ENCODE measurements around the gene GGTLC2.
"Not testable (repeated sequence)": the region's sequence is repeated elsewhere in the genome, so short reads cannot be mapped to it uniquely, and the experiment has no call there.

GGTLC2 gene

DNA sequence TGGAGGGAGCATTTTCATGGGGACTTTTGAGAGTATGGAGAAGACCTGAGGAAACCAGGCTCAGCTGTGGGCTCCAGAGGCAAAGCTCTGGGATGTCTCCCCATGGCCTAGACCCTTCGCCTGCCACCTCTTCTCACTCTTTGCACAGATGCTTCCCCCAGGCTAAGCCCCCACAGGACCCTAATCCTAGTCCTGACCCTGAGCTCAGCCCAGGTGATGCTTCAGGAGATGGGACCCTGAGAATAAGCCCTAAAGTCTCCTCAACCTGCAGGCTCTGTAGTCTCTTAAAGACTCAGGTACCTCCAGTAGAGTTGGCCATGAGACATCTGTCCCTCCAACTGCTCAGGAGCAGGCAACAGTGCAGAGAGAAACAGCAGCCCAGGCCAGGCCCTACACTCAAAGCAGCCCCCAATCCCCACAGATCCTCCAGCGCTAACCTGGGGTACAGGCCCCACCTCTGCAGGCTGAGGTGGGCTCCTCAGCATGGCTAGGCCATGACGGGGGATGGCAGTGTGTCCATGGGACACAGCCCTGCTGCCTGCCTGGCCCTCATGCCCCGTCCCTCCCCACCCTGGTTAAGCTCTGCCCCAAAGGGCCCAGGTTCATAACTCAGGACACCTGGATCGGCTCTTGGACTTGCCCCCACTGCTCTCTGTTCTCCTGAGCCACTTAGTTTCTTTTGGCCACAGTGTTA, 39.4 kb downstream of the GGTLC2 start:
- Histone ChIP-seq H3K36me3 (ENCODE audit: control insufficient read depth, insufficient read depth, low read length) (no peaks in the 10 kb centered on the region), H3K4me1 (ENCODE audit: control insufficient read depth, insufficient read depth, low read length, poor library complexity, severe bottlenecking) (no peaks in the 10 kb centered on the region), H3K9me3 (ENCODE audit: control insufficient read depth, low read length) (no peaks in the 10 kb centered on the region), H3K27ac (ENCODE audit: low read depth, low read length, severe bottlenecking) (no peak overlapping the region), H3K4me3 (ENCODE audit: extremely low read depth, insufficient read depth, low read length, poor library complexity, severe bottlenecking) (no peak overlapping the region)
- WGBS, 2 experiments (ENCODE audit: insufficient coverage in 2 of 2): 84 to 86% methylated on average over 5 of the region's 5 CpGs

DNA sequence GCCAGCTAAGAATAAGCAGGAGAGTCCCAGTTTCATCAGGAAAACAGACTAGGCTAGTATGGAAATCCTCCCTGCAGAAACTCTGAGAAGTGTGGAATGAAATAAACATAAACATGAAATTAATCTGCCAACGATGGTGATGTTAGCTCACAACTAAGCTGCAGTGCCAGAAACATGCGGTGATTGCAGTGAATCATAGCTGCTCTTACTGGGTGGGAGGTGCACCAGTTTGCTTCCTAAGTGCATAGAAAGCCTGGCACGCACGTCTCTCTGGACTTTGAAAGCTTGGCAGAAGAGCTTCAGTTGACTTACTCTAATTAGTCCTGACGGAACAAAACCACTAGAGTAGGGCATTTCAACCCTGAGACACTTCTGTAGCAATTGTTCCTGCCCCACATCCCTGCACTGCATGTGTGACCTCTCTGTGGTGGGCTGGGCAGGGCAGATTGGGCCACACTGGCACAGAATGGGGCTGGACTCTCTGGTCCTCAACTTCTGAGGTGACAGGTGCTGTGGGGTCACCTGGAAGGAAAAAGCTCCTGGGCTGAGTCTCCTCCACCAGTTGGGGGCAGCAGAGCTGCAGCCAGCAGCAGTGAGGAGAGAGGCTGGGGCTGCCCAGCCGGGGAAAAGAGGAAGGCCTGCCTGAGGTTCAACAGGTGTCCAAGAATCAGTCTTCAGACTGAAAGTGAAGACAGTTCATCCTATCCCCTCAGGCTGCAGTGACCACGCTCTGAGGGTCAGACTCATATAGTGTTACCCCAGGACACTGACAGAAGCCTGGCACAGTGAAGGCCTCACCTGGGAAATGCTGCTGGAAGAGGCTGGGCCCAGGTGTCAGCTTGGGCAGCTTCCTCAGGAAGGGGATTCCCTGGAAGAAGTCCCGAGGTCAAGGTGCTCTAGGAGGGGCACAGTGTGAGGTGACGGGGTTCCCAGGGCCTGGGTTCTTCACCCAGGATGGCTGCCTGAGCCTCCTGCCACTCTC, 40.5 kb downstream of the GGTLC2 start:
- H3K4me1 ChIP-seq (ENCODE audit: control insufficient read depth, insufficient read depth, low read length, poor library complexity, severe bottlenecking): no peaks in the 10 kb centered on the region
- H3K9me3 ChIP-seq (ENCODE audit: control insufficient read depth, low read length): no peaks in the 10 kb centered on the region
- H3K4me3 ChIP-seq (ENCODE audit: extremely low read depth, insufficient read depth, low read length, poor library complexity, severe bottlenecking): no peak overlapping the region
- no peak overlapping the region for H3K27ac ChIP-seq (ENCODE audit: low read depth, low read length, severe bottlenecking)
- 69 to 76% methylated on average over 7 to 8 of the region's 9 CpGs for WGBS, 2 experiments (ENCODE audit: insufficient coverage in 2 of 2)
- H3K36me3 ChIP-seq (ENCODE audit: control insufficient read depth, insufficient read depth, low read length): no peaks in the 10 kb centered on the region

DNA sequence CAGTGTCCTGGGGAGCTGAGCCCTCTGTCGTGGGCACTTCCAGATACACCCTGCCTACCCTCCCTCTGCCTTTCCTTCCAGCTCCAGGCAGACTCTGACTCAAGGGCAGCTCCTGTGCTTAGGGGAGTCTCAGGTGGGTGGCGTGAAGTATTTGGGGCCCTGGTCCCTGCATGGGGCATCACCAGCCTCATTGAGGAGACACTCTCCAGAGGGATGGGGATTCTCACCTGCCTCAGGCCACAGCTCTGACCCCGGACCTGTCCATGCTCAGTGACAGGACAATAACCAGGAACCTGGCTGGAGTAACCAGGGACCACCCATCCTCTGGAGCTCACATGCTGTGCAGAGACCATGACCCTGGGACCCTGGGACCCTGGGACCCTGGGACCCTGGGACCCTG, 41.2 kb downstream of the GGTLC2 start:
- H3K36me3 ChIP-seq (ENCODE audit: control insufficient read depth, insufficient read depth, low read length): no peaks in the 10 kb centered on the region
- WGBS, 2 experiments (ENCODE audit: insufficient coverage in 2 of 2): 85 to 86% methylated on average over 2 to 3 of the region's 3 CpGs

GRCh38 chr22:22686202-22687115, 42.0 kb downstream of the GGTLC2 start:
- not testable (repeated sequence) for H3K9me3 ChIP-seq (ENCODE audit: control insufficient read depth, low read length); H3K36me3 ChIP-seq (ENCODE audit: control insufficient read depth, insufficient read depth, low read length); H3K4me1 ChIP-seq (ENCODE audit: control insufficient read depth, insufficient read depth, low read length, poor library complexity, severe bottlenecking); H3K4me3 ChIP-seq (ENCODE audit: extremely low read depth, insufficient read depth, low read length, poor library complexity, severe bottlenecking); H3K27ac ChIP-seq (ENCODE audit: low read depth, low read length, severe bottlenecking)
- WGBS, 2 experiments (ENCODE audit: insufficient coverage in 2 of 2): 81 to 93% methylated on average over 6 to 7 of the region's 8 CpGs

More for the DNA sequence above, 41.2 kb downstream of the GGTLC2 start:
- Histone ChIP-seq H3K9me3 (ENCODE audit: control insufficient read depth, low read length) (no peaks in the 10 kb centered on the region), H3K4me3 (ENCODE audit: extremely low read depth, insufficient read depth, low read length, poor library complexity, severe bottlenecking) (no peak overlapping the region), H3K27ac (ENCODE audit: low read depth, low read length, severe bottlenecking) (no peak overlapping the region), H3K4me1 (ENCODE audit: control insufficient read depth, insufficient read depth, low read length, poor library complexity, severe bottlenecking) (no peaks in the 10 kb centered on the region)

- 55 to 67% methylated on average over 2 to 4 of the region's 4 CpGs for WGBS, 2 experiments (ENCODE audit: insufficient coverage in 2 of 2)
Observed at GRCh38 chr22:22687638-22688500, 43.5 kb downstream of the GGTLC2 start.

DNA sequence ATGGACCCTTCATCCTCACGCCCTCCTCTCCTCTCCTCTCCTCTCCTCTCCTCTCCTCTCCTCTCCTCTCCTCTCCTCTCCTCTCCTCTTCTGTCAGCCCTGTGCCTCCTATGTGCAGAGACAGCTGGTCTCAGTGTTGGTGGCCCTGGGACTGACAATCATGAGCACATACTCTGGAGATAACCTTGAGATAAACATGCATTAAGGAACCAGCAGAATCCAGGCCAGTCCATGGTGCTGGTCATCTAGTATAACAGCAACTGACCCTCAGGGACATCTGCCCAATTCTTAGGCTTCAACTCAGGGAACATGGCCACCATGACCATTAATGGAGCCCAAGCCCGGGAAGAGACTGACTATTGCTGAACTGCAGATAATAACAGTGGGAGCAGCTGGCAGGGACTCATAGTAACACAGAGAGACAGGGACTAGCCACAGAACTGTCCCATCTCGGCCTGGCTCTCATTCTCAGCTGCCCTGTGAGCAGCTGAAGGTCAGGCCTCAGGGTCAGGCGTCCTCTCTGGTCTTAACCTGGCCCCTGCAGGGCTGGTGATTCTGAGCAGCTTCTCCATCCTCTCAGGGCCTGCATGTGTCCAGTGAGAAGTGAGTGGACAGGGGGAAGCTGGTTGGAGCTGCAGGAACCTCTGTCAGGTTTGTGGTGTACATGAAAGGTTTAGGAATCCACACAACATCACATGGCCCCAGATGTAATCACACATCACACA, 45.4 kb downstream of the GGTLC2 start:
- H3K27ac ChIP-seq (ENCODE audit: low read depth, low read length, severe bottlenecking): no peak overlapping the region
- no peak overlapping the region for H3K4me3 ChIP-seq (ENCODE audit: extremely low read depth, insufficient read depth, low read length, poor library complexity, severe bottlenecking)
- WGBS, 2 experiments (ENCODE audit: insufficient coverage in 2 of 2): 63 to 81% methylated on average over 2 to 3 of the region's 4 CpGs
- no peaks in the 10 kb centered on the region for H3K9me3 ChIP-seq (ENCODE audit: control insufficient read depth, low read length)
- H3K4me1 ChIP-seq (ENCODE audit: control insufficient read depth, insufficient read depth, low read length, poor library complexity, severe bottlenecking): no peaks in the 10 kb centered on the region
- H3K36me3 ChIP-seq (ENCODE audit: control insufficient read depth, insufficient read depth, low read length): no peaks in the 10 kb centered on the region

More at GRCh38 chr22:22687638-22688500, 43.5 kb downstream of the GGTLC2 start:
- no peaks in the 10 kb centered on the region for H3K36me3 ChIP-seq (ENCODE audit: control insufficient read depth, insufficient read depth, low read length)
- no peaks in the 10 kb centered on the region for H3K9me3 ChIP-seq (ENCODE audit: control insufficient read depth, low read length)
- H3K4me1 ChIP-seq (ENCODE audit: control insufficient read depth, insufficient read depth, low read length, poor library complexity, severe bottlenecking): no peaks in the 10 kb centered on the region
- H3K27ac ChIP-seq (ENCODE audit: low read depth, low read length, severe bottlenecking): no peak overlapping the region
- H3K4me3 ChIP-seq (ENCODE audit: extremely low read depth, insufficient read depth, low read length, poor library complexity, severe bottlenecking): no peak overlapping the region

DNA sequence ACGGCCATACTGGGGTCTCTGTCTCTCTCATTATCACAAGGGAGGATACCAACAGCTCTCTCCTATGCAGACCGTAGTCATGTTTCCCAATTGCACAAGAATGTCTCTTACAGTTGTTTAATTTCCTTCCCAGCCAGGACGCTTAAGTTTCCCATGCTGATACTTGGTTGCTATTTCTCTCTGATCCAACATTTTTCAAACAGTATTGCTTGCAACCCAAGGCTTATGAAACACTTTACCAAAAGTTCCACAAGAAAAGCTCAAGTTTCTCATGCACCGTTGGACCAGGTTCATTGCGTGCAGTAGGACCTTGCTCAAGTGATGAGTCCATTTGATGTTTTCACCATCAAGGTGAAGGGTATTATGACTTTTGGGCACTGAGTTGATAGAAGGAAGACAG, 46.6 kb downstream of the GGTLC2 start:
- Histone ChIP-seq H3K36me3 (ENCODE audit: control insufficient read depth, insufficient read depth, low read length) (no peaks in the 10 kb centered on the region), H3K4me3 (ENCODE audit: extremely low read depth, insufficient read depth, low read length, poor library complexity, severe bottlenecking) (no peak overlapping the region), H3K9me3 (ENCODE audit: control insufficient read depth, low read length) (no peaks in the 10 kb centered on the region), H3K27ac (ENCODE audit: low read depth, low read length, severe bottlenecking) (no peak overlapping the region), H3K4me1 (ENCODE audit: control insufficient read depth, insufficient read depth, low read length, poor library complexity, severe bottlenecking) (no peaks in the 10 kb centered on the region)
- WGBS, 2 experiments (ENCODE audit: insufficient coverage in 2 of 2): 81 to 84% methylated on average over 5 of the region's 5 CpGs

DNA sequence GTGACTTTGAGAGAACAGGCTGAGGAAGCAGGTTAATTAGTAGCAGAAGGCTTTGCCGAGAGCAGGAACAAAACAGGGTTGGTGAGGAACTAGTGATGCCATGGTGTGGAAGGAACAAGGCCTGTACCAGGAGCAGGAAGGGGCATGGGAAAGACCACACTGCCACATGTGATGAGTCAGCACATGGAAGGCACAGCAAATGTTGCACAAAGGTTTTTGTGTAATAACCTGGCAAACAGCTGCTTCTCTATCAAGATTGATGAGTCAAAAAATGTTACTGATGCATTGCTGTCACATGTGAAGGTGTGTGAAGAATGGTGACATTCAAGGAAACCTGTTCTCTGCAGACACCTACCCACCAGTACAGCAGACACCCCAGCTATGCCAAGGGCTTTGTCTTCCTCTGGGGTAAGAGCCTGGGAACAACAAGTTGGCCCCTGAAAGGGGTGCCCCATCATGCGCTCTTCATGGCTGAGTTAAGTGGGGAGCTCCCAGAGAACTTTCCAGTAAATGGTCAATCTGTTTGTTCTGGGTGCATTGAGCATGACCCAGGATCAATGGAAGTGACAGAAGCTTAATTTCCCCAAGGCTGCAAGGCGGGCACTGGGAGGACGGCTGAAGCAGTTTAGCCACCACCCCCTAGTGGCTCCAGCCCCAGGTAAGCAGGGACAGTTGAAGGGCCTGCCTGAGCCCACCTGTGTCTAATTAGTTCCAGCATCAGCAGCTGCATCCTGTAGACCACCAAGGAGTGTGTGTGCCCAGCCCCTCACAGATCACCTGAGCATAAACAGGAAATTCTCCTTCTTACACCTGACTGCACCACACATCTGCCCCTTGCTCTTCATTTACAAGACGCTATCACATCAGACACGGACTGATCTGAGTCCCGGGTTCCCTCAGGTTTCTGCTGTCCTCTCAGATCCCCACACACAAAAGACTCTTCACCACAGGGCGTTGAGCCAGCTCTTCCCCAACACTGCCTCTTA, 47.6 kb downstream of the GGTLC2 start:
- Histone ChIP-seq H3K4me3 (ENCODE audit: extremely low read depth, insufficient read depth, low read length, poor library complexity, severe bottlenecking) (no peak overlapping the region), H3K4me1 (ENCODE audit: control insufficient read depth, insufficient read depth, low read length, poor library complexity, severe bottlenecking) (no peaks in the 10 kb centered on the region), H3K27ac (ENCODE audit: low read depth, low read length, severe bottlenecking) (no peak overlapping the region), H3K36me3 (ENCODE audit: control insufficient read depth, insufficient read depth, low read length) (no peaks in the 10 kb centered on the region), H3K9me3 (ENCODE audit: control insufficient read depth, low read length) (no peaks in the 10 kb centered on the region)
- 75 to 76% methylated on average over 7 to 8 of the region's 8 CpGs for WGBS, 2 experiments (ENCODE audit: insufficient coverage in 2 of 2)

All from mesodermal cell (in vitro differentiated cells).